ENCODE measurements around the gene BRK1.

DNA sequence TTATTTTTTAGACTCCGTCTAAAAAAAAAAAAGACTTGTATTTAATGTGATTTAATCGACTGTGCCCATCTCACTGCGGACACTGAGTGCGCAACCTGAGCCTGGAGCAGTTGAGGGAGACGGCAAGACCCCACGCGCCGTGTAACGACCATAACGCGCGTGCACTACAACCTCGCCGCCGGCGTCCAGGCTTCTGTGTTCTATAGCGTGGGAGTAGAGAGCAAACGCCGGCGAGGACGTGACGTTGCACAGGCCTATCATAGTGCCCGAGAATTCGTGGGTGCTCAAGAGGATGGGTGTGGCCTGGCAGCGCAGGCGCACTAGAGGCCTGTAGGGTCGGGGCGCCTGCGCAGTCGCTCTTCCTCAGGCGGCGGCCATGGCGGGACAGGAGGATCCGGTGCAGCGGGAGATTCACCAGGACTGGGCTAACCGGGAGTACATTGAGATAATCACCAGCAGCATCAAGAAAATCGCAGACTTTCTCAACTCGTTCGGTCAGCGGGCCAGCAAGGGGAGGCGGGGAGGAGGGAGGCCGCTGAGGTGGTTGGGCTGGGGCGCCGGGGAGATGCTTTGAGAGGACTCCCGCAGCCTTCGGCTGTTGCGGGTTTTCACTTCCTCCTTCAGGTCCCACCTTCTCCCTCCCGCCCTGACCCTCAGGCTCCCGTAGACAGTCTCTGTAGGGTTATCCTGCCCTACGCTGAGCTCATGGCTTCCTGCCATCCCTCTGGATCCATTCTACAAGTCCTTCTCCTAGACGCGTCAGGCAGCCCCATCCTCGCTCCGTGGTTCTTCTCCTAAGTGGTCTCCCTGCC lies at the start of gene BRK1:
- peak; percentile 97 for TF ChIP-seq POLR2A (IDR thresholded peaks at IDR 0.05; ENCODE audit: extremely low read depth, insufficient read length)
- TF ChIP-seq, protein P1, sequence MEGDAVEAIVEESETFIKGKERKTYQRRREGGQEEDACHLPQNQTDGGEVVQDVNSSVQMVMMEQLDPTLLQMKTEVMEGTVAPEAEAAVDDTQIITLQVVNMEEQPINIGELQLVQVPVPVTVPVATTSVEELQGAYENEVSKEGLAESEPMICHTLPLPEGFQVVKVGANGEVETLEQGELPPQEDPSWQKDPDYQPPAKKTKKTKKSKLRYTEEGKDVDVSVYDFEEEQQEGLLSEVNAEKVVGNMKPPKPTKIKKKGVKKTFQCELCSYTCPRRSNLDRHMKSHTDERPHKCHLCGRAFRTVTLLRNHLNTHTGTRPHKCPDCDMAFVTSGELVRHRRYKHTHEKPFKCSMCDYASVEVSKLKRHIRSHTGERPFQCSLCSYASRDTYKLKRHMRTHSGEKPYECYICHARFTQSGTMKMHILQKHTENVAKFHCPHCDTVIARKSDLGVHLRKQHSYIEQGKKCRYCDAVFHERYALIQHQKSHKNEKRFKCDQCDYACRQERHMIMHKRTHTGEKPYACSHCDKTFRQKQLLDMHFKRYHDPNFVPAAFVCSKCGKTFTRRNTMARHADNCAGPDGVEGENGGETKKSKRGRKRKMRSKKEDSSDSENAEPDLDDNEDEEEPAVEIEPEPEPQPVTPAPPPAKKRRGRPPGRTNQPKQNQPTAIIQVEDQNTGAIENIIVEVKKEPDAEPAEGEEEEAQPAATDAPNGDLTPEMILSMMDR (IDR thresholded peaks at IDR 0.05; ENCODE audit: low read depth, low read length): no peak
- TF ChIP-seq MYC (IDR thresholded peaks at IDR 0.05; ENCODE audit: low read depth, low read length): peak; percentile 91
- TF ChIP-seq, protein P2, sequence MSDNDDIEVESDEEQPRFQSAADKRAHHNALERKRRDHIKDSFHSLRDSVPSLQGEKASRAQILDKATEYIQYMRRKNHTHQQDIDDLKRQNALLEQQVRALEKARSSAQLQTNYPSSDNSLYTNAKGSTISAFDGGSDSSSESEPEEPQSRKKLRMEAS (IDR thresholded peaks at IDR 0.05; ENCODE audit: low read depth, low read length): peak; percentile 82

All from NB4 (cell line).